ENCODE data around the gene PHACTR1. TPM values are rescaled to one million over a fixed set of nuclear protein-coding genes. Genes with fewer than 3 reads are reported as not detected.

Gene PHACTR1
- polyA plus RNA-seq, 1 of the 3 experiments (the other 2 are of a cell fraction) = 0.12 TPM

GRCh38 chr6:13212538-13212937 is 496.0 kb downstream of the PHACTR1 start:
- Histone ChIP-seq H3K9me3 (no peaks in the 10 kb centered on the region), H3K36me3 (replicated peaks in 1 of 2; ENCODE audit: control insufficient read depth in 1 of 2, insufficient read depth in 2 of 2, low read length in 1 of 2) (no peaks in the 10 kb centered on the region), H4K20me1 (ENCODE audit: insufficient read depth) (no peaks in the 10 kb centered on the region), H2AFZ (ENCODE audit: low read depth) (no peak overlapping the region), H3K4me1 (ENCODE audit: control insufficient read depth in 1 of 2, insufficient read depth in 2 of 2, low read depth in 1 of 2, low read length in 1 of 2) (peaks cover 4 to 5% of the 10 kb centered on the region in 2 experiments; a peak in 2 of 4 replicates), H3K27ac (ENCODE audit: low read depth in 2 of 2, low read length in 1 of 2) (no peak overlapping the region), H3K79me2 (ENCODE audit: insufficient read depth) (no peaks in the 10 kb centered on the region), H3K9ac (no peak overlapping the region), H3K27me3 (ENCODE audit: insufficient read depth) (no peaks in the 10 kb centered on the region), H3K9me2 (no peaks in the 10 kb centered on the region), H3F3A (replicated peaks; ENCODE audit: insufficient read depth) (no peaks in the 10 kb centered on the region), H3K4me3 (ENCODE audit: low read depth in 2 of 2, low read length in 1 of 2) (no peak overlapping the region), H3K4me2 (no peak overlapping the region)
- 66% methylated on average over 14 of the region's 14 CpGs for WGBS (ENCODE audit: low lambda C conversion rate)
- ChIA-PET POLR2A (no interaction called here), CTCF (no interaction called here)
- TF ChIP-seq RXRA (IDR thresholded peaks at IDR 0.05; ENCODE audit: borderline replicate concordance, low read depth) (no peak), RFX5 (IDR thresholded peaks at IDR 0.05; ENCODE audit: low read length) (no peak), YY1 (IDR thresholded peaks at IDR 0.05; ENCODE audit: low read depth) (no peak), FOXJ3 (CRISPR knock-in tag; IDR thresholded peaks at IDR 0.05) (no peak)
- DNase-seq = no peak

- H3K4me1 ChIP-seq (ENCODE audit: control insufficient read depth in 1 of 2, insufficient read depth in 2 of 2, low read depth in 1 of 2, low read length in 1 of 2) = peaks cover 4 to 9% of the 10 kb centered on the region in 2 experiments; a peak in 2 of 4 replicates
- H3K4me3 ChIP-seq (ENCODE audit: low read depth in 2 of 2, low read length in 1 of 2) = no peak overlapping the region
- H3K27me3 ChIP-seq (ENCODE audit: insufficient read depth) = no peaks in the 10 kb centered on the region
- WGBS (ENCODE audit: low lambda C conversion rate) = 55% methylated on average over 2 of the region's 2 CpGs
- H3K9ac ChIP-seq = no peak overlapping the region
- POLR2A ChIA-PET = no interaction called here
- CTCF ChIA-PET = interaction anchor here (0.6 to 1.2 kb wide), 2 partner anchors 11 to 73 kb away, joined by 3 to 4 read pairs; no protein-coding TSS in a partner anchor
- no peaks in the 10 kb centered on the region for H3K9me2 ChIP-seq
- no peaks in the 10 kb centered on the region for H3F3A ChIP-seq (replicated peaks; ENCODE audit: insufficient read depth)
- H3K27ac ChIP-seq (ENCODE audit: low read depth in 2 of 2, low read length in 1 of 2) = no peak overlapping the region
- H3K79me2 ChIP-seq (ENCODE audit: insufficient read depth) = no peaks in the 10 kb centered on the region
- no peaks in the 10 kb centered on the region for H4K20me1 ChIP-seq (ENCODE audit: insufficient read depth)
- no peaks in the 10 kb centered on the region for H3K36me3 ChIP-seq (replicated peaks in 1 of 2; ENCODE audit: control insufficient read depth in 1 of 2, insufficient read depth in 2 of 2, low read length in 1 of 2)
- DNase-seq = no peak
- H2AFZ ChIP-seq (ENCODE audit: low read depth) = no peak overlapping the region
- TF ChIP-seq TCF12 (IDR thresholded peaks at IDR 0.05) (no peak), TEAD4 (IDR thresholded peaks at IDR 0.05; ENCODE audit: borderline replicate concordance, insufficient read depth) (no peak), MAX (IDR thresholded peaks at IDR 0.05; ENCODE audit: low read depth) (no peak), NRF1 (IDR thresholded peaks at IDR 0.05; ENCODE audit: low read depth, low read length) (no peak), EZH2phosphoT487 (IDR thresholded peaks at IDR 0.05; ENCODE audit: borderline replicate concordance, low read depth) (no peak), RCOR1 (IDR thresholded peaks at IDR 0.05; ENCODE audit: low read length) (no peak)
- no peak overlapping the region for H3K4me2 ChIP-seq
- no peaks in the 10 kb centered on the region for H3K9me3 ChIP-seq
These were observed 498.8 kb downstream of the PHACTR1 start for GRCh38 chr6:13215390-13215789.

GRCh38 chr6:13216236-13217014 is 499.9 kb downstream of the PHACTR1 start:
- no peak overlapping the region for H3K27ac ChIP-seq (ENCODE audit: low read depth in 2 of 2, low read length in 1 of 2)
- H3K27me3 ChIP-seq (ENCODE audit: insufficient read depth) = no peaks in the 10 kb centered on the region
- ChIA-PET POLR2A (no interaction called here), CTCF (no interaction called here)
- H2AFZ ChIP-seq (ENCODE audit: low read depth) = no peak overlapping the region
- no peaks in the 10 kb centered on the region for H3K79me2 ChIP-seq (ENCODE audit: insufficient read depth)
- no peaks in the 10 kb centered on the region for H4K20me1 ChIP-seq (ENCODE audit: insufficient read depth)
- no peaks in the 10 kb centered on the region for H3K9me3 ChIP-seq
- no peak overlapping the region for H3K4me2 ChIP-seq
- 72% methylated on average over 2 of the region's 2 CpGs for WGBS (ENCODE audit: low lambda C conversion rate)
- H3K4me1 ChIP-seq (ENCODE audit: control insufficient read depth in 1 of 2, insufficient read depth in 2 of 2, low read depth in 1 of 2, low read length in 1 of 2) = peaks cover 4 to 9% of the 10 kb centered on the region in 2 experiments; a peak in 2 of 4 replicates
- H3K9ac ChIP-seq = no peak overlapping the region
- H3F3A ChIP-seq (replicated peaks; ENCODE audit: insufficient read depth) = no peaks in the 10 kb centered on the region
- H3K9me2 ChIP-seq = no peaks in the 10 kb centered on the region
- no peak overlapping the region for H3K4me3 ChIP-seq (ENCODE audit: low read depth in 2 of 2, low read length in 1 of 2)
- H3K36me3 ChIP-seq (replicated peaks in 1 of 2; ENCODE audit: control insufficient read depth in 1 of 2, insufficient read depth in 2 of 2, low read length in 1 of 2) = no peaks in the 10 kb centered on the region
- no peak for DNase-seq
- TF ChIP-seq SMC3 (IDR thresholded peaks at IDR 0.05; ENCODE audit: low read depth, low read length) (no peak), USF2 (IDR thresholded peaks at IDR 0.05; ENCODE audit: borderline replicate concordance, low read depth, low read length) (no peak), NFIC (IDR thresholded peaks at IDR 0.05; ENCODE audit: borderline replicate concordance) (no peak), CTCF (IDR thresholded peaks at IDR 0.05) (no peak), NRF1 (IDR thresholded peaks at IDR 0.05; ENCODE audit: low read depth, low read length) (no peak), FOSL2 (IDR thresholded peaks at IDR 0.05; ENCODE audit: borderline replicate concordance, low read depth) (no peak), MXI1 (IDR thresholded peaks at IDR 0.05; ENCODE audit: low read depth, low read length) (no peak), FOXM1 (IDR thresholded peaks at IDR 0.05; ENCODE audit: low read depth) (no peak), MAX (IDR thresholded peaks at IDR 0.05; ENCODE audit: low read depth) (no peak), GATA2 (CRISPR knock-in tag; IDR thresholded peaks at IDR 0.05) (no peak)

Measured in SK-N-SH (cell line).